CD4-positive, alpha-beta T cell treated with Interleukin-12 subunit alpha and Interleukin-12 subunit beta, for 1 hour (primary cell): Measurements from ENCODE around the gene GPATCH2L.

Source experiments
- DNase-seq: peaks from one replicate; pipeline ENCODE4 v3.0.0-alpha.2; 2020

The GPATCH2L gene

DNA sequence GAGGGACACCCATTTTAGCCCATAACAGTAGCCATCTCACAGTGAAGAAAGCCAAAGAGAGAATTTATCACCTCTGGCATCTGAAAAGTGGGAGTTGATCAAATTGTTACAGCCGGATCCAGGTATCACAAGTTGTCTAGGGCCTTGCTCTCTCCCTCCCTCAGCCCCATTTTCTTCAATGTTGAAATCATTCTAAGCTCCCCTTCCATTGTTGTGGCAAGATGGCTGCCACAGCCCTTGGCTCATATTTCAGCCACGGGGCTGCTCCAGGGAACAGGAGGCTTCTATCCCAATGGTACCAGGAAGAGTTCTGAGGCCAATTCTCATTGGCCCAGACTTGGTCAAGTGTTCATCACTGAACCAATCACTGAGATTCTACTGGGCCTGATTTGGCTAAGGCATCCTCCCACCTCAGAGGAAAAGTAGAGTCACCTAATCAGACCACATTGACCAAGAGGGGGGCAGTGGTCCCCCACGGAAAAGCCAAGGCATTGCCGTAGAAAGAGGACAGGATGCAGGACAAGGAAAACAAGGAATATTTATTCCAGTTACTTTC, 106.2 kb downstream of the GPATCH2L start:
- DNase-seq = no peak

DNA sequence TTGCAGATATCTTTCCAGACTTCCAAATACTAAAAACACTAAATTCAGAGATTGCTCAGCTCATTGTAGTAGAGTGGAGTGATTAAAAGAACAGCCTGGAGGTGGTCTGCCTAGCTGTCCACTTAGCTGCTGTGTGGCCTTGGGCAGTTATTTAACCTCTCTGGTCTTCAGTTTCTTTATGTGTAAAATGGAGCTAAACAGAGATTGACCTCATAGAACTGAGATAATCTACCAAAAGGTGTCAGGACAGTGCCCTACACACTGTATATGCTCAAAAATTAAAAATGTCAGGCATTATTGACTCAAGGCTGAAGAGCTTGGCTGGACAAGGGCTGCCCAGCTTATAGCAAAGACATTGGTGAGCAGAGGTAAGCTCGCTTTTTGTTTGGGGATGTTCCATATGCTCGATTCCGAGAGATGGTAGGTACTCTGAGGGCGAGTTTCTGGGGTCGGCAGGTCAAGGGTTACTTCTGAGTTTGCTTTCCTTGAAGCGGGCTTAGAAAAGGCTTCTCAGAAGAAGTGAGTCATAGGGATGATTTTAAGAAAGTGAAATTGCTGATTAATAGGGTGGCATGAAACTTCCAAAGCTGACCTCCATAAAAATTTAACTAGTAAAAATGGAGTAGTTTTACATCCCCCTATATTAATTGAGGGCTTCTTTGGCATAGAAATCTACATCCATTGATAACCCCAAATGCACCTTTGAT, 107.5 kb downstream of the GPATCH2L start:
- no peak for DNase-seq

DNA sequence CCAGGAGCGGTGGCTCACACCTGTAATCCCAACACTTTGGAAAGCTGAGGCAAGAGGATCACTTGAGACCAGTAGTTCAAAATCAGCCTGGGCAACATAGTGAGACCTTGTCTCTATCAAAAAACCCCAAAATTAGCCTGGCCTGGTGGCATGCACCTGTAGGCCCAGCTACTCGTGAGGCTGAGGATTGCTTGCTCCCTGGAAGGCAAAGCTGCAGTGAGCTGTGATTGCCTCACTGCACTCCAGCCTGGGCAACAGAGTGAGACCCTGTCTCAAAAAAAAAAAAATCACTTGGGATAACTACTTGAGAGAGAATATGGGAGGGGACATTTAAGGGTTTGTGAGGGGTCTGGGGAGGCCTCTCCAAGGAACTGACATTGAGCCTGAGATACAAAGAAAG, 109.0 kb downstream of the GPATCH2L start:
- DNase-seq = no peak

DNA sequence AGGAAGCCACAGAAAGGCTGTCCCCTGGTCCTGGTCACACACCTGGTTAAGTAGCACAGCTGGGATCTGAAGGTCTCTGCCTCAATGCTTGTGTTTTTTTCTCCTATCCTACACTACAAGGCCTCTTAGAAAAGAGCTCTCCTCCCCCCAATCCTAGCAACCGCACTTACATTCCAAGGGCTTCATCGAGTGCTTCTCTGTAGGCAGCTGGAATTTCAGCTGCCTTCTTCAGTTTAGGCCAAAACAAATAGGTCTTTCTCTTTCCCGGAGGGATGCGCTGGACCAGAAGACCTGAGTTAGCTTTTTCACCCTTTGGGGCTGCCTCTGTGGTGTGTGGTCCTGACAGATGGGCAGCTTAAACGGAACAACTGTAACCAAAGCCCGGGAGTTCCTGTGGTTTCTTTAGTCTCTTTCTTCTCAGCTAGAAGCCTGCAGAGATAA, 109.7 kb downstream of the GPATCH2L start:
- DNase-seq = no peak

DNA sequence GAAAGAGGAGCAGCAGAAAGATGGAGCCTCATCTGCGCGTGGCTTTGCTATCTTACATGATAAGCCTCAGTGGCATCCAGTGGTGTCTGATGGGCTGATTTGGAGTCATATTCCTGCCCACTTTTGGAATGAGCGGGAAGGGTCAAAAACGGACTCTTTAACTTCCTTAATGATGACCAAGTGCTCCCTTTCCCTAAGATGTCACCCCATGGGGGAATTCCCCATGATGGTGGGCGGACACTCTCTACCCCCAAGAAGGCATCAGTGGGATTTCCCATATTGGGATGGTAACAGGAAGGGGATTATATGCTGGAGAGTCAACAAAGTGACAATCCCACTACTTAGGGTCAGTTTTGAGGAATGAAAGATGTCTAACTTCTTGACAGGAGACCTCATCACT, 110.9 kb downstream of the GPATCH2L start:
- no peak for DNase-seq
